PC-3 (cell line): ENCODE results near the gene SNRNP70. TPM values are rescaled to one million over a fixed set of nuclear protein-coding genes. Genes with fewer than 3 reads are reported as not detected.
"Not testable (repeated sequence)": the region's sequence is repeated elsewhere in the genome, so short reads cannot be mapped to it uniquely, and the experiment has no call there.

Source experiments
- ATAC-seq: fragments of 200-7000 bp; cut with Tn5 transposase; 2 replicates; pipeline ENCODE4 v1.9.1; 2020; ENCODE audit warnings: mild to moderate bottlenecking, moderate library complexity
- BruUV-seq: library from RNA; stranded (reverse); fragments of 400-500 nt; replicated peaks from 2 replicates; lab custom pipeline; 2021; lab: Mats Ljungman, UMichigan
- CTCF ChIA-PET: fragments of 300-600 bp; sonication (Branson Sonifier 250); formaldehyde crosslinking; loops from one replicate; lab custom pipeline; 2022; ENCODE audit warnings: antibody characterized with exemption; lab: Charles Lee
- POLR2A ChIA-PET: fragments of 300-600 bp; sonication (Branson Sonifier 250); formaldehyde crosslinking; loops from one replicate; lab custom pipeline; 2022; ENCODE audit warnings: antibody characterized with exemption; ENCODE audit not compliant: unreplicated experiment; lab: Charles Lee
- DNase-seq: peaks from one replicate; pipeline ENCODE4 v3.0.0-alpha.2; 2015
- H2AFZ ChIP-seq: fragments of 300-600 bp; sonication (generic); 2 replicates; pipeline ENCODE4 v1.6.0; 2016; ENCODE audit warnings: antibody characterized with exemption, low read length
- H3F3A ChIP-seq: fragments of 300-600 bp; sonication (generic); one replicate; pipeline ENCODE4 v1.6.0; 2017; ENCODE audit warnings: antibody characterized with exemption, low read length, control low read depth, mild to moderate bottlenecking; ENCODE audit not compliant: unreplicated experiment
- H3K27ac ChIP-seq: fragments of 300-600 bp; sonication (generic); 2 replicates; pipeline ENCODE4 v1.5.1; 2016; ENCODE audit warnings: mild to moderate bottlenecking, low read length
- H3K27me3 ChIP-seq: fragments of 300-600 bp; sonication (generic); 2 replicates; pipeline ENCODE4 v1.6.1; 2016; ENCODE audit warnings: low read length, mixed read lengths
- H3K36me3 ChIP-seq: fragments of 300-600 bp; sonication (generic); 2 replicates; pipeline ENCODE4 v1.6.1; 2016; ENCODE audit warnings: low read depth, mixed run types, low read length, mixed read lengths
- H3K4me1 ChIP-seq: fragments of 300-600 bp; sonication (generic); 2 replicates; pipeline ENCODE4 v1.5.1; 2016; ENCODE audit warnings: low read length; ENCODE audit not compliant: insufficient read depth
- H3K4me2 ChIP-seq: fragments of 300-600 bp; sonication (generic); 2 replicates; pipeline ENCODE4 v1.6.0; 2016; ENCODE audit warnings: low read length
- H3K4me3 ChIP-seq: fragments of 300-600 bp; sonication (generic); 2 replicates; pipeline ENCODE4 v1.5.1; 2016; ENCODE audit warnings: mild to moderate bottlenecking, low read length, mixed read lengths
- H3K79me2 ChIP-seq: fragments of 300-600 bp; sonication (generic); 2 replicates; pipeline ENCODE4 v1.6.1; 2017; ENCODE audit warnings: low read length, mixed read lengths
- H3K9ac ChIP-seq: fragments of 300-600 bp; sonication (generic); 2 replicates; pipeline ENCODE4 v1.6.0; 2016; ENCODE audit warnings: mild to moderate bottlenecking, low read length
- H3K9me2 ChIP-seq: fragments of 300-600 bp; sonication (generic); replicated peaks from 2 replicates; pipeline ENCODE4 v1.6.1; 2016; ENCODE audit warnings: mixed run types, low read length, mixed read lengths
- H3K9me3 ChIP-seq: fragments of 300-600 bp; sonication (generic); 2 replicates; pipeline ENCODE4 v1.6.1; 2016; ENCODE audit warnings: low read length, mixed read lengths
- H4K20me1 ChIP-seq: fragments of 300-600 bp; sonication (generic); 2 replicates; pipeline ENCODE4 v1.6.1; 2016; ENCODE audit warnings: low read length, mixed read lengths
- EZH2 ChIP-seq: fragments of 300-600 bp; sonication (generic); IDR thresholded peaks from one replicate; pipeline ENCODE4 v1.6.1; 2017; ENCODE audit warnings: antibody characterized with exemption, mild to moderate bottlenecking, low read length; ENCODE audit not compliant: unreplicated experiment
- EZH2phosphoT487 ChIP-seq: fragments of 300-600 bp; sonication (generic); IDR thresholded peaks from 2 replicates; pipeline ENCODE4 v1.6.1; 2018; ENCODE audit warnings: mild to moderate bottlenecking, antibody characterized with exemption, low read length, borderline replicate concordance
- intact Hi-C: fragments of 100-400 bp; cut with micrococcal nuclease; formaldehyde crosslinking; loops from 2 replicates; pipeline ENCODE4 v1.9.0; 2023
- total RNA-seq: library from RNA; depleted of rRNA; stranded (reverse); fragments of >200 nt; gene quantifications from 2 replicates; pipeline ENCODE4 v1.2.3, GENCODE V29; 2014
- TF ChIP-seq, protein P1 (sequence below): fragments of 300-600 bp; sonication (generic); conservative IDR thresholded peaks from 2 replicates; pipeline ENCODE4 v1.5.1; 2017; ENCODE audit warnings: antibody characterized with exemption, low read depth, mild to moderate bottlenecking, low read length

The SNRNP70 gene
- total RNA-seq, 1 experiment from 2014 or later = 367 TPM

DNA sequence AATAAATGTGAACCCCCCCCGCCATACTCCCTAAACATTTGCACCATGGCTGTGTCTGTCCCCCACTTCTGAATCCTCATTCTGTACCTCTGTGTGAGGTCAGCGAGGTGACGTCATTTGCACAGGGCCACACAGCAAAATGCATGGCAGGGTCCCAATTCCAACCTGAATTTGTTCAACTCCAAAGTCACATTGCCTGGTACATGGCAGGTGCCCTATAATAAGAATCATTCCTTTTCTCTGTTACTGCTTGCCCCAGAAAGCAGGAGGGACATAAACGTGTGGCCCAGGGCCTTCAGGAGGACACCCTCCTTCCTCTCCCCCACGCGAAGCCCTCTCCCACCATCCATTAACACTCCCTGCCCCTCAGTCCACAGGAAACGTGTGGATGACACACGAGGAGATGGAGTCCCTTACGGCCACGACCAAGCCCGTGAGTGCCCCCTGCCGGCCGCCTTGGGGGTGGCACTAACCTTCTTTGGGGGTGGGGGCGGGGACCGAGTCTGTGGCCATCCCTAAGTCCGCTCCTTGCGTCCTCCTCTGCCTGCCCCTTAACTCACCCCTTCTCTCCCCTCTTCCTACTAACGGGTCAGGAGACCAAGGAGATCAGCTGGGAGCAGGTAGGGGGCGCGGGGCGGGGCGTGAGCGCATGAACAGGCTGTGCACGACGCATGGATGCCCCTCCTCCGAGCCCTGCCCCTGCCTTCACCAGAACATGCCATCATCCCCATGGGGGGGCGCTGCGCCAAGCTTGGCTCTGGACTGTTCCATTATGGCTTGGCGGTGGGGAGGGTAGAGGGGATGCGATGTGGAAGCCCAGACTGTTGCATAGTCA, 60.5 kb downstream of the SNRNP70 start:
- Histone ChIP-seq H3F3A (no peaks in the 10 kb centered on the region), H3K27me3 (no peaks in the 10 kb centered on the region), H3K9me3 (no peaks in the 10 kb centered on the region), H3K4me1 (peaks cover 18% of the 10 kb centered on the region), H4K20me1 (no peaks in the 10 kb centered on the region), H3K9me2 (no peaks in the 10 kb centered on the region), H3K36me3 (no peaks in the 10 kb centered on the region; the same call in 1 of the 2 replicates), H3K27ac (no peak overlapping the region), H2AFZ (peak overlapping the region; percentile 23; the same call in 1 of the 2 replicates), H3K4me2 (peak overlapping the region; percentile 24; the same call in 1 of the 2 replicates), H3K79me2 (peaks cover 6% of the 10 kb centered on the region), H3K9ac (no peak overlapping the region), H3K4me3 (no peak overlapping the region)
- POLR2A ChIA-PET = no interaction called here
- ATAC-seq (no peak), DNase-seq (peak; percentile 74)
- no peak for TF ChIP-seq EZH2
- TF ChIP-seq, protein P1, sequence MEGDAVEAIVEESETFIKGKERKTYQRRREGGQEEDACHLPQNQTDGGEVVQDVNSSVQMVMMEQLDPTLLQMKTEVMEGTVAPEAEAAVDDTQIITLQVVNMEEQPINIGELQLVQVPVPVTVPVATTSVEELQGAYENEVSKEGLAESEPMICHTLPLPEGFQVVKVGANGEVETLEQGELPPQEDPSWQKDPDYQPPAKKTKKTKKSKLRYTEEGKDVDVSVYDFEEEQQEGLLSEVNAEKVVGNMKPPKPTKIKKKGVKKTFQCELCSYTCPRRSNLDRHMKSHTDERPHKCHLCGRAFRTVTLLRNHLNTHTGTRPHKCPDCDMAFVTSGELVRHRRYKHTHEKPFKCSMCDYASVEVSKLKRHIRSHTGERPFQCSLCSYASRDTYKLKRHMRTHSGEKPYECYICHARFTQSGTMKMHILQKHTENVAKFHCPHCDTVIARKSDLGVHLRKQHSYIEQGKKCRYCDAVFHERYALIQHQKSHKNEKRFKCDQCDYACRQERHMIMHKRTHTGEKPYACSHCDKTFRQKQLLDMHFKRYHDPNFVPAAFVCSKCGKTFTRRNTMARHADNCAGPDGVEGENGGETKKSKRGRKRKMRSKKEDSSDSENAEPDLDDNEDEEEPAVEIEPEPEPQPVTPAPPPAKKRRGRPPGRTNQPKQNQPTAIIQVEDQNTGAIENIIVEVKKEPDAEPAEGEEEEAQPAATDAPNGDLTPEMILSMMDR = peak; percentile 97
- BruUV-seq = no TSS peak
- CTCF ChIA-PET = interaction anchor here (0.6 kb wide), 1 partner anchor 19 kb away, joined by 4 read pairs; no protein-coding TSS in a partner anchor
- intact Hi-C loops = no loop called here

DNA sequence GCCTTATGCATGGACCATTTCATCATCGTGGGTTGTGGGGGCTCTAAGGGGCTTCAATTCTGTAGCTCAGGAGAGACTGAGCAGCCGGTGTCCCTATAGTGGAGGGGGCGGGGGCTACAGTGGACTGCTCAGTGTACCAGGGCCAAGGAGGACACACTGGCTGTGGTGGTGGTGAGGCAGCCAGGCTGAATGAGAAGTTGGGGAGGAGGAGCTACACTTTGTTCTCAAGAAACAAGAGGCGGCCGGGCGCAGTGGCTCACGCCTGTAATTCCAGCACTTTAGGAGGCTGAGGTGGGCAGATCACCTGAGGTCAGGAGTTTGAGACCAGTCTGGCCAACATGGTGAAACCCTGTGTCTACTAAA, 61.1 kb downstream of the SNRNP70 start:
- intact Hi-C loops, H3K36me3 ChIP-seq, H3K79me2 ChIP-seq, BruUV-seq, H3K27me3 ChIP-seq, H3K9me3 ChIP-seq, H3K9me2 ChIP-seq, H3K27ac ChIP-seq, H4K20me1 ChIP-seq, H3K9ac ChIP-seq, ATAC-seq, POLR2A ChIA-PET, CTCF ChIA-PET, H3F3A ChIP-seq, H3K4me3 ChIP-seq, H3K4me2 ChIP-seq, H2AFZ ChIP-seq, DNase-seq: not testable (repeated sequence)
- H3K4me1 ChIP-seq = peaks cover 24% of the 10 kb centered on the region

DNA sequence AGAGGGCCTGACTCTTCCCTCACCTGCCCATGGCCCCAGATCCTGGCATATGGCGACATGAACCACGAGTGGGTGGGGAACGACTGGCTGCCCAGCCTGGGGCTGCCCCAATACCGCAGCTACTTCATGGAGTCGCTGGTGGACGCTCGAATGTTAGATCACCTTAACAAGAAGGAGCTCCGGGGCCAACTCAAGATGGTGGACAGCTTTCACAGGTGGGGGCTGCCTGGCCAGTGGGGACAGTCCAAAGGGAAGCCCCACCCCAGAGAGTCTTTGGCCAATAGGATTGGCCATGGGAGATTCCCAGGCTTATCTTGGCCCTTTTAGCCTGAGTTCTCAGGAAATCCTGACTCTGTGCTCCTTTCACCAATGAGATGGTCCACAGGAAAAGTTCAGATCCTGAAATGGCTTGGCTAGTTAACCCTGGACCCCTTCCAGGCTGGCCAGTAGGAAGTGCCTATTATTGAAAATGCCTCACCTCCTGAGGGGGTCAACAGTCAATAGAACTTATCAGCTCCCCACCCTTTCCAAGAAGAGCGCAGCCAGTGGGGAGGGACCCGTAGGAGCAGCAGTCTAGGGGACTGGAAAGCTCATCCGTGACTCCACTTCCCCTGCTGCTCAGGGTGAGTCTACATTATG, 62.9 kb downstream of the SNRNP70 start:
- no peaks in the 10 kb centered on the region for H3K27me3 ChIP-seq
- H2AFZ ChIP-seq = no peak overlapping the region
- H3F3A ChIP-seq = no peaks in the 10 kb centered on the region
- CTCF ChIA-PET = interaction anchor here (0.5 to 1.5 kb wide), 2 partner anchors 51 to 53 kb away, joined by 3 to 11 read pairs; no protein-coding TSS in a partner anchor
- ATAC-seq (no peak), DNase-seq (no peak)
- H3K4me3 ChIP-seq = peak overlapping the region; percentile 71; the same call in 1 of the 2 replicates
- POLR2A ChIA-PET = no interaction called here
- no peaks in the 10 kb centered on the region for H3K9me3 ChIP-seq
- no peaks in the 10 kb centered on the region for H3K36me3 ChIP-seq
- BruUV-seq = no TSS peak
- intact Hi-C loops = no loop called here
- no peak overlapping the region for H3K27ac ChIP-seq
- TF ChIP-seq EZH2phosphoT487 = no peak
- TF ChIP-seq, protein P1 = no peak
- no peak for TF ChIP-seq EZH2
- H3K4me2 ChIP-seq = peak overlapping the region; percentile 91
- H3K9ac ChIP-seq = no peak overlapping the region
- no peaks in the 10 kb centered on the region for H4K20me1 ChIP-seq
- H3K79me2 ChIP-seq = no peaks in the 10 kb centered on the region
- no peaks in the 10 kb centered on the region for H3K9me2 ChIP-seq
- H3K4me1 ChIP-seq = peaks cover 25% of the 10 kb centered on the region
